Measurements from ENCODE around the gene ZSCAN21. TPM values are rescaled to one million over a fixed set of nuclear protein-coding genes. Genes with fewer than 3 reads are reported as not detected.

Gene ZSCAN21
- total and polyA plus RNA-seq, 10 of the 15 experiments (the other 5 are each of a cell fraction or from before 2014, with no cell fraction given): 1.9 to 9.6 (median 7.1) TPM

DNA sequence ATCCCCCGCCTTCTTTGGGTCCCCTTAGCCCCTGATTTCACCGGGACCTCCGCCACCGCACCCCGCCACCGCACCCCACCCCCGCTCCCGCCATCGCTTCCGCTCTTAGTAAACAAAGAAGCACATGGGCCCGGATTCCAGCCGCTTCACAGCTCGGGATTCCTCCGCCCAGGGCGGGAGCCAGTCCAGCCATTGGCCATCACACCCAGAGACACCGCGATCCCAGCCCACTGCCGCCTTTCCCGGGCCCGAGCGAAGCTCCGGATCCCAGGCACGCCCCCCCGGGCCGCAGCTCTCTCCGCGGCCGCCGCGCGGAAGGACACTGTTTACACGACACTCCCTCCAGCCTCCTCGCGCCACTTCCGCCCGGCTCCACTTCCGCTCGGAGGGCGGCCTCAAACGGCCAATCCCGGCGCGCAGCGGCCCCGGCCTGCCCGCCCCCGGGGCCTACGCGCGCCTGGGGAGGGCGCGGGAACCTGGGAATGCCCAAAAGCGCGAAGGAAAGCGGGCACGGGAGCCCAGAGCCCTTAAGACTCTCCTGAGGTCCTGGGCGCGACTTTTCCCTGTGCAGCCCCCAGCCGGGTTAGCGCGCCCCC is 50.9 kb downstream of the ZSCAN21 start (continued):
- TF ChIP-seq, protein P1, sequence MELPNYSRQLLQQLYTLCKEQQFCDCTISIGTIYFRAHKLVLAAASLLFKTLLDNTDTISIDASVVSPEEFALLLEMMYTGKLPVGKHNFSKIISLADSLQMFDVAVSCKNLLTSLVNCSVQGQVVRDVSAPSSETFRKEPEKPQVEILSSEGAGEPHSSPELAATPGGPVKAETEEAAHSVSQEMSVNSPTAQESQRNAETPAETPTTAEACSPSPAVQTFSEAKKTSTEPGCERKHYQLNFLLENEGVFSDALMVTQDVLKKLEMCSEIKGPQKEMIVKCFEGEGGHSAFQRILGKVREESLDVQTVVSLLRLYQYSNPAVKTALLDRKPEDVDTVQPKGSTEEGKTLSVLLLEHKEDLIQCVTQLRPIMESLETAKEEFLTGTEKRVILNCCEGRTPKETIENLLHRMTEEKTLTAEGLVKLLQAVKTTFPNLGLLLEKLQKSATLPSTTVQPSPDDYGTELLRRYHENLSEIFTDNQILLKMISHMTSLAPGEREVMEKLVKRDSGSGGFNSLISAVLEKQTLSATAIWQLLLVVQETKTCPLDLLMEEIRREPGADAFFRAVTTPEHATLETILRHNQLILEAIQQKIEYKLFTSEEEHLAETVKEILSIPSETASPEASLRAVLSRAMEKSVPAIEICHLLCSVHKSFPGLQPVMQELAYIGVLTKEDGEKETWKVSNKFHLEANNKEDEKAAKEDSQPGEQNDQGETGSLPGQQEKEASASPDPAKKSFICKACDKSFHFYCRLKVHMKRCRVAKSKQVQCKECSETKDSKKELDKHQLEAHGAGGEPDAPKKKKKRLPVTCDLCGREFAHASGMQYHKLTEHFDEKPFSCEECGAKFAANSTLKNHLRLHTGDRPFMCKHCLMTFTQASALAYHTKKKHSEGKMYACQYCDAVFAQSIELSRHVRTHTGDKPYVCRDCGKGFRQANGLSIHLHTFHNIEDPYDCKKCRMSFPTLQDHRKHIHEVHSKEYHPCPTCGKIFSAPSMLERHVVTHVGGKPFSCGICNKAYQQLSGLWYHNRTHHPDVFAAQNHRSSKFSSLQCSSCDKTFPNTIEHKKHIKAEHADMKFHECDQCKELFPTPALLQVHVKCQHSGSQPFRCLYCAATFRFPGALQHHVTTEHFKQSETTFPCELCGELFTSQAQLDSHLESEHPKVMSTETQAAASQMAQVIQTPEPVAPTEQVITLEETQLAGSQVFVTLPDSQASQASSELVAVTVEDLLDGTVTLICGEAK (IDR thresholded peaks at IDR 0.05; ENCODE audit: borderline replicate concordance): peak; percentile 96
- TF ChIP-seq MEF2B (IDR thresholded peaks at IDR 0.05; ENCODE audit: partially characterized antibody, poor library complexity, severe bottlenecking) (peak; percentile 78), MYB (IDR thresholded peaks at IDR 0.05; ENCODE audit: borderline replicate concordance, low read depth, low read length) (no peak), TCF7 (IDR thresholded peaks at IDR 0.05; ENCODE audit: borderline replicate concordance) (no peak), CBFB (IDR thresholded peaks at IDR 0.05; ENCODE audit: low read depth) (0 out of 2 replicates have a peak, but pooled peaks have one; percentile 32), WRNIP1 (IDR thresholded peaks at IDR 0.05; ENCODE audit: borderline replicate concordance, low read depth, low read length) (no peak), CHD4 (IDR thresholded peaks at IDR 0.05) (no peak), CHD2 (IDR thresholded peaks at IDR 0.05; ENCODE audit: borderline replicate concordance, low read depth, low read length) (peak; percentile 96), KAT2A (conservative IDR thresholded peaks at IDR 0.05; ENCODE audit: control insufficient read depth, low read depth, low read length) (no peak), IKZF2 (IDR thresholded peaks at IDR 0.05) (peak; percentile 79 to 88), SPI1 (IDR thresholded peaks at IDR 0.05; ENCODE audit: borderline replicate concordance, insufficient read depth, low read depth, low read length) (peak; percentile 81; the same call in 1 of the 2 replicates), POLR2AphosphoS2 (IDR thresholded peaks at IDR 0.05; ENCODE audit: low read depth, low read length) (no peak; the same call in 1 of the 2 replicates), TARDBP (IDR thresholded peaks at IDR 0.05; ENCODE audit: borderline replicate concordance) (no peak), PAX5 (IDR thresholded peaks at IDR 0.05; ENCODE audit: borderline replicate concordance, low read depth, low read length) (no peak), FOS (IDR thresholded peaks at IDR 0.05; ENCODE audit: borderline replicate concordance, extremely low read depth, insufficient read length) (no peak), RCOR1 (conservative IDR thresholded peaks at IDR 0.05; ENCODE audit: low read depth, low read length) (no peak), SREBF2 (IDR thresholded peaks at IDR 0.05; ENCODE audit: low read length) (no peak), POLR2AphosphoS5 (IDR thresholded peaks at IDR 0.05; ENCODE audit: low read length) (peak; percentile 65)
- TF ChIP-seq, protein P2, sequence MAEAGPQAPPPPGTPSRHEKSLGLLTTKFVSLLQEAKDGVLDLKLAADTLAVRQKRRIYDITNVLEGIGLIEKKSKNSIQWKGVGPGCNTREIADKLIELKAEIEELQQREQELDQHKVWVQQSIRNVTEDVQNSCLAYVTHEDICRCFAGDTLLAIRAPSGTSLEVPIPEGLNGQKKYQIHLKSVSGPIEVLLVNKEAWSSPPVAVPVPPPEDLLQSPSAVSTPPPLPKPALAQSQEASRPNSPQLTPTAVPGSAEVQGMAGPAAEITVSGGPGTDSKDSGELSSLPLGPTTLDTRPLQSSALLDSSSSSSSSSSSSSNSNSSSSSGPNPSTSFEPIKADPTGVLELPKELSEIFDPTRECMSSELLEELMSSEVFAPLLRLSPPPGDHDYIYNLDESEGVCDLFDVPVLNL (IDR thresholded peaks at IDR 0.05; ENCODE audit: low read depth, low read length): peak; percentile 76
- TF ChIP-seq, protein P3, sequence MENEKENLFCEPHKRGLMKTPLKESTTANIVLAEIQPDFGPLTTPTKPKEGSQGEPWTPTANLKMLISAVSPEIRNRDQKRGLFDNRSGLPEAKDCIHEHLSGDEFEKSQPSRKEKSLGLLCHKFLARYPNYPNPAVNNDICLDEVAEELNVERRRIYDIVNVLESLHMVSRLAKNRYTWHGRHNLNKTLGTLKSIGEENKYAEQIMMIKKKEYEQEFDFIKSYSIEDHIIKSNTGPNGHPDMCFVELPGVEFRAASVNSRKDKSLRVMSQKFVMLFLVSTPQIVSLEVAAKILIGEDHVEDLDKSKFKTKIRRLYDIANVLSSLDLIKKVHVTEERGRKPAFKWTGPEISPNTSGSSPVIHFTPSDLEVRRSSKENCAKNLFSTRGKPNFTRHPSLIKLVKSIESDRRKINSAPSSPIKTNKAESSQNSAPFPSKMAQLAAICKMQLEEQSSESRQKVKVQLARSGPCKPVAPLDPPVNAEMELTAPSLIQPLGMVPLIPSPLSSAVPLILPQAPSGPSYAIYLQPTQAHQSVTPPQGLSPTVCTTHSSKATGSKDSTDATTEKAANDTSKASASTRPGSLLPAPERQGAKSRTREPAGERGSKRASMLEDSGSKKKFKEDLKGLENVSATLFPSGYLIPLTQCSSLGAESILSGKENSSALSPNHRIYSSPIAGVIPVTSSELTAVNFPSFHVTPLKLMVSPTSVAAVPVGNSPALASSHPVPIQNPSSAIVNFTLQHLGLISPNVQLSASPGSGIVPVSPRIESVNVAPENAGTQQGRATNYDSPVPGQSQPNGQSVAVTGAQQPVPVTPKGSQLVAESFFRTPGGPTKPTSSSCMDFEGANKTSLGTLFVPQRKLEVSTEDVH (IDR thresholded peaks at IDR 0.05; ENCODE audit: low read depth, partially characterized antibody): peak; percentile 94
- TF ChIP-seq, protein P4, sequence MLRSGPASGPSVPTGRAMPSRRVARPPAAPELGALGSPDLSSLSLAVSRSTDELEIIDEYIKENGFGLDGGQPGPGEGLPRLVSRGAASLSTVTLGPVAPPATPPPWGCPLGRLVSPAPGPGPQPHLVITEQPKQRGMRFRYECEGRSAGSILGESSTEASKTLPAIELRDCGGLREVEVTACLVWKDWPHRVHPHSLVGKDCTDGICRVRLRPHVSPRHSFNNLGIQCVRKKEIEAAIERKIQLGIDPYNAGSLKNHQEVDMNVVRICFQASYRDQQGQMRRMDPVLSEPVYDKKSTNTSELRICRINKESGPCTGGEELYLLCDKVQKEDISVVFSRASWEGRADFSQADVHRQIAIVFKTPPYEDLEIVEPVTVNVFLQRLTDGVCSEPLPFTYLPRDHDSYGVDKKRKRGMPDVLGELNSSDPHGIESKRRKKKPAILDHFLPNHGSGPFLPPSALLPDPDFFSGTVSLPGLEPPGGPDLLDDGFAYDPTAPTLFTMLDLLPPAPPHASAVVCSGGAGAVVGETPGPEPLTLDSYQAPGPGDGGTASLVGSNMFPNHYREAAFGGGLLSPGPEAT (IDR thresholded peaks at IDR 0.05; ENCODE audit: low read depth): peak; percentile 89; the same call in 1 of the 2 replicates

Data from GM12878 (cell line).